Endothelial cell of umbilical vein (primary cell): Measurements from ENCODE around the gene SLC6A2.
"Not testable (repeated sequence)": the region's sequence is repeated elsewhere in the genome, so short reads cannot be mapped to it uniquely, and the experiment has no call there.

ENCODE experiments used
- EZH2 ChIP-seq: IDR thresholded peaks from 2 replicates; pipeline ENCODE4 v1.6.1; 2012; ENCODE audit warnings: borderline replicate concordance, low read depth, mild to moderate bottlenecking, moderate library complexity, low read length, inconsistent platforms; ENCODE audit not compliant: severe bottlenecking
- FOS ChIP-seq: IDR thresholded peaks from 2 replicates; pipeline ENCODE4 v1.6.1; 2011; ENCODE audit warnings: mild to moderate bottlenecking, low read length, moderate library complexity, borderline replicate concordance; ENCODE audit not compliant: insufficient read depth
- JUN ChIP-seq: IDR thresholded peaks from 2 replicates; pipeline ENCODE4 v1.6.1; 2011; ENCODE audit warnings: borderline replicate concordance, low read depth; ENCODE audit not compliant: insufficient read length, insufficient read depth
- MYC ChIP-seq: IDR thresholded peaks from one replicate; pipeline ENCODE4 v1.6.1; 2011; ENCODE audit warnings: mild to moderate bottlenecking, low read depth, low read length
- POLR2A ChIP-seq: IDR thresholded peaks from 2 replicates; pipeline ENCODE4 v1.6.1; 2012; ENCODE audit warnings: low read depth, mild to moderate bottlenecking, control low read depth, low read length
- POLR2AphosphoS5 ChIP-seq: IDR thresholded peaks from 2 replicates; pipeline ENCODE4 v1.6.1; 2012; ENCODE audit warnings: low read depth, mild to moderate bottlenecking, control low read depth, low read length, moderate library complexity; ENCODE audit not compliant: insufficient read depth
- TF ChIP-seq, protein P1 (sequence below), 2 donors: IDR thresholded peaks; 1 replicate in 1 of 2; 2 replicates in 1 of 2; pipeline ENCODE4 v1.5.1; 2011; ENCODE audit warnings: low read length in 2 of 2, mild to moderate bottlenecking in 2 of 2, moderate library complexity in 2 of 2, control low read depth in 1 of 2, inconsistent platforms in 1 of 2, low read depth in 1 of 2; ENCODE audit not compliant: insufficient read depth in 1 of 2; ENCODE audit errors: extremely low read depth in 1 of 2

DNA sequence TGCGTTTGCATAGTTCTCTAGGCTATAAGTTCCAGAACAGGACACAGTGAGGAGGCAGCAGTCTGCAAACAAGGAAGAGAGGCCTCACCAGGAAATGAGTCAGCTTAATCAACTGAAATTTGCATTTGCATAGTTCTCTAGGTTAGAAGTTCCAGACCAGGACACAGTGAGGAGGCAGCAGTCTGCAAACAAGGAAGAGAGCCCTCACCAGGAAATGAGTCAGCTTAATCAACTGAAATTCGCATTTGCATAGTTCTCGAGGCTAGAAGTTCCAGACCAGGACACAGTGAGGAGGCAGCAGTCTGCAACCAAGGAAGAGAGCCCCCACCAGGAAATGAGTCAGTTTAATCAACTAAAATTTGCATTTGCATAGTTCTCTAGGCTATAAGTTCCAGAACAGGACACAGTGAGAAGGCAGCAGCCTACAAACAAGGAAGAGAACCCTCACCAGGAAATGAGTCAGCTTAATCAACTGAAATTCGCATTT is 97.4 kb downstream of the SLC6A2 start:
- not testable (repeated sequence) for TF ChIP-seq POLR2A, EZH2, POLR2AphosphoS5, JUN, FOS, MYC
- TF ChIP-seq, protein P1, sequence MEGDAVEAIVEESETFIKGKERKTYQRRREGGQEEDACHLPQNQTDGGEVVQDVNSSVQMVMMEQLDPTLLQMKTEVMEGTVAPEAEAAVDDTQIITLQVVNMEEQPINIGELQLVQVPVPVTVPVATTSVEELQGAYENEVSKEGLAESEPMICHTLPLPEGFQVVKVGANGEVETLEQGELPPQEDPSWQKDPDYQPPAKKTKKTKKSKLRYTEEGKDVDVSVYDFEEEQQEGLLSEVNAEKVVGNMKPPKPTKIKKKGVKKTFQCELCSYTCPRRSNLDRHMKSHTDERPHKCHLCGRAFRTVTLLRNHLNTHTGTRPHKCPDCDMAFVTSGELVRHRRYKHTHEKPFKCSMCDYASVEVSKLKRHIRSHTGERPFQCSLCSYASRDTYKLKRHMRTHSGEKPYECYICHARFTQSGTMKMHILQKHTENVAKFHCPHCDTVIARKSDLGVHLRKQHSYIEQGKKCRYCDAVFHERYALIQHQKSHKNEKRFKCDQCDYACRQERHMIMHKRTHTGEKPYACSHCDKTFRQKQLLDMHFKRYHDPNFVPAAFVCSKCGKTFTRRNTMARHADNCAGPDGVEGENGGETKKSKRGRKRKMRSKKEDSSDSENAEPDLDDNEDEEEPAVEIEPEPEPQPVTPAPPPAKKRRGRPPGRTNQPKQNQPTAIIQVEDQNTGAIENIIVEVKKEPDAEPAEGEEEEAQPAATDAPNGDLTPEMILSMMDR (IDR thresholded peaks at IDR 0.05; ENCODE audit: extremely low read depth in 1 of 2, insufficient read depth in 1 of 2, low read depth in 1 of 2, low read length in 2 of 2) = not testable (repeated sequence)
